NCI-H1436 treated with DMSO at 0.1 percent for 48 hours (cell line): ENCODE results near the gene KCNJ10.
A peak's percentile ranks its signal among the peaks of the same experiment; 100 is the strongest.

Source experiments
- DNase-seq: peaks from one replicate; lab custom pipeline; 2025; lab: John Stamatoyannopoulos, UW

Gene KCNJ10

DNA sequence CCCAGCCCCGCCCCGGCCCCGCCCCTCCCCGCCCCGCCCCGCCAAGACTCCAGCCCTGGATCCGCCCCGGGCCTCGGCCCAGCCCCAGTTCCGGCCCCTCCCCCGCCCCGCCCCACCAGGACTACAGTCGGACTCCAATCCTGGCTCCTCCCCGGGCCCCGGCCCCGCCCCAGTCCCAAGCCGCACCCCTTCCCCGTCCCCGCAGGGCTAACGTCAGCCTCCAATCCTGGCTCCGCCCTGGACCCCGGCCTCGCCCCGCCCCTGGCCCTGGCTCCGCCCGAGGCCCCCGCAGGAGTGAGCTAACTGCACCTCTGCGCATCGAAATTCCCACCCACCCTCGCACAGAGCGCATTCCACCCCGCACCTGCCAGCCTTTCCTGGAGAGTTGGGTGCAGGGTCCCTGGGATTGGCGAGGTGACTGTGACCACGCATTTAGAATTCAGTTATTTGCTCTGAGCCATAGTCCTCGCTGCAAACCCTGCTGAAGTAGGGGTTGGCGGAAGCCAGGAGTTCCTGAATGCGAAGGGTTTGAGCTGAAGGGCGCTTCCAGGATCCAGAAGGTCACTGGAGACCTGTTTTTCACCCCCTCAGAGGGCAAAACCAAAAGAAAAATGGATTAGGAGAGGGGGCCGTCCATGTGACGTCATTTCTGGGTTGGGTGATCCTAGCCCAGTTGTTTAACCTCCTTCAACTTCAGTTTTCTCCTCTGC is 29.0 kb upstream of the KCNJ10 start:
- peak; percentile 66 for DNase-seq

DNA sequence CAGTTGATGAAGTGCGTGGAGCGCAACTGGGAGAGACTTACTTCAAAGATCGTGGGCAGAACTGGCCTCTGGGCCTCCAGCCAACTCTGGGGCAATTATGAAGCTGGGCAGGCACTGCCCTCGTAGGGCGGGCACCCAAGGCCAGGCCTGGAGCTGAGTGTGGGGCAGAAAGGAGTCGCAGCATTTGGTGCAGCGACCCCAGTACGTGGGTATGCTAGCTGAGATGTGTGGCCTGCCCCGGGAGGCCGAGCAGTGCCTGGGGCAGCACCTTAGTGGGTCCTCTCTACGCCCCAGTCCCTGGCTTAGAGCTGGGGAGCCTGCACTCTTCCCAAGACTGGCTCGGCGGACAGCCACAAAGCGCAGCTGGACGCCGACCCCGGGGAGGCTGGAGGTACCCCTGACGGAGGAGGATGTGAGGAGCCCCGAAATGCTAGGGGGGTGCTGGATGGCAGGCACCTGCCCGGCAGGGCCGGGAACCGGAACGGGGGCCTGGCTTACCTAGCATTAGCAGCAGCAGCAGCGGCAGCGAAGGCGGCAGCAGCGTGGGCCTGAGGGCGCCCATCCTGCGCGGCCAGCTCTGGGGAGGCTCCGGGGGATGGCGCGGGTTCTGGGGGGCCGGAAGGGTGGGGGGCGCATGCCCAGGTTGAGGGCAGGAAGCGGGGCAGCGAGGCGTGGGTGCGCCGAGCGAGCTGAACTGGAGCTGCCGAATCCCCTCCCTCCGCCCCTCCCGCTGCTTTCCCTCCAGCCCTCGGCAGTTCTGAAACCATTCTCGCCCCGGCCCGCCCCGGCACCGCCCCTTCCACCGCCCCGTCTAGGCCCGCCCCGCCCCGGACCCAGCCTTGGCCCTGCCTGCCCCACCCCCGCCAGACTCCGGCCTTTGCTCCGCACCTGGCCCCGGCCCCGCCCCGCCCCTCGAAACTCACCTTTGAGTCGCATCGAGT is 28.2 kb upstream of the KCNJ10 start, which contains the start of gene IGSF8:
Gene IGSF8 (minus strand): TSS at position 709 of the 941 bp plus-strand sequence. CDS start 147 bp downstream, at position 562.
- DNase-seq: no peak

DNA sequence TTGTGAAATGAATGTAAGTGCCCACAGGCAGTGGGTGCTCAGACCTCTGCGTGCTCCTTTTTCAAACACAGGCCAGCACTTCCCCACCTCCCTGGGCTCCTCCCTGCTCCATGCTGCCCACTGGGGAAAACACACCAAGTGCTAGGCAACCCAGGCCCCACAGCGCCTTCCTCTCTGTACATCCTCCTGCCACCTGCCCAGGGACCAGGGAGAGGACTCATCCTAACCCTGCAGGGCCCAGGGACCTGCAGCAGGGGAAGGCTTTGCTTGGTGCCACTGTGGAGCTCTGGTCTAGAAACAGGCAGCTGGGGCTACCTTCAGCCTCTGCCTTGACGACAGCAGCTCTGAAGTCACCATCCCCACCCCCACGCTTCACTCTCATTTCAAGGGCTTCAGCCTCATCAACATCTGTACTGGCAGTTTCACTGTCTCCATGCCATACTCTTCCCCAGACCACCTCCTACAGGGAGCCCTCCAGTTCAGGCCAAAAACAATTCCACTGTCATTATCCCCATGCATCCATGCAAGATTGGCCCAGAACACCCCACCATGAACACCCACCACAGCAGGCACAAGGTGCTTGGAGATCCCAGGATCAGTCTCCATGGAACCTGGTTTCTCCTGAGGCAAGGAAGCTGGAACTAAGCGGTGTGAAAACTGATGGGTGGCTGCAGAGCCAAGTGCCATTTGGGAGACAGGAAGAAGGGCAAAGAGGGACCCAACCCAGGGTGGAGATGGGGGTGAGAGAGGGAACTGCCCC is 27.4 kb upstream of the KCNJ10 start:
- DNase-seq: no peak

DNA sequence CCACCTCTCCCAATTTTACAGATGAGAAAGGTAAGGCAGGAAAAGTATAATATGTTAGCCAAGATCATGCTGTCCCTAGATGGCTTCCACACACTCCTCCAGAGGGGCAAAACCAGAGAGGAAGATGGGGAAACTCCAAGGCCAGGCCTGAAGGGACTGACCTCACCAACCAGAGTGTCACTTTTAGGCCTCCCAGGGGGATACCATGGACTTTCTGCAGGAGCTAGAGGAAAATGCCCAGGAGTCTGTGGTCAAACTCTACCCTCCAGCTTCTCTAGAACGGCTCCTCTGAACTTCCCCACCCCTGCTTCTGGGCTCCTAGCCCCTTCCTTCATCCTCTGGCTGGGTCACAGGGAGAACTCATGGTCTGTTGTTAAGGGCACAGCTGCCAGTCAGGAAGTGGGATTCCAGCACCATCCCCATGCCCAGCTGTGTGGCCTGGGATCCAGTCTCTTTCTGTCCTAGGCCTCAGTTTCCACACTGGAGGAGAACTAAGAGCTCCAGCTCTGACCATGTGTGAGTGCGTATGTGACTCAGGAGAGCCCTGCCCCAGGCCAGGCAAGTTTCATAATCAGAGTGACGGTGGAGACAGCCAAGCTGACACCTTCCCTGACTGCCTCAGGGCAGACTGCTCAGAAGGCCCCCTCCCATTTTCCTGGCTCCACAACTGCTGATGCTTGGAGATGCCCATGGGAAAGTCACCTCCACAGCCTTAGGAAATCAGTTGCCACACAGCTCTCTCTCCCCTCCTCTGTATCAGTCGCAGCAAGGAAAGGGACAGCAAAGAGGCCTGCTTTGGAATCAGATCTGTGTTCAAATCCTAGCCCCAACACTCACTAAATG is 26.5 kb upstream of the KCNJ10 start:
- no peak for DNase-seq

DNA sequence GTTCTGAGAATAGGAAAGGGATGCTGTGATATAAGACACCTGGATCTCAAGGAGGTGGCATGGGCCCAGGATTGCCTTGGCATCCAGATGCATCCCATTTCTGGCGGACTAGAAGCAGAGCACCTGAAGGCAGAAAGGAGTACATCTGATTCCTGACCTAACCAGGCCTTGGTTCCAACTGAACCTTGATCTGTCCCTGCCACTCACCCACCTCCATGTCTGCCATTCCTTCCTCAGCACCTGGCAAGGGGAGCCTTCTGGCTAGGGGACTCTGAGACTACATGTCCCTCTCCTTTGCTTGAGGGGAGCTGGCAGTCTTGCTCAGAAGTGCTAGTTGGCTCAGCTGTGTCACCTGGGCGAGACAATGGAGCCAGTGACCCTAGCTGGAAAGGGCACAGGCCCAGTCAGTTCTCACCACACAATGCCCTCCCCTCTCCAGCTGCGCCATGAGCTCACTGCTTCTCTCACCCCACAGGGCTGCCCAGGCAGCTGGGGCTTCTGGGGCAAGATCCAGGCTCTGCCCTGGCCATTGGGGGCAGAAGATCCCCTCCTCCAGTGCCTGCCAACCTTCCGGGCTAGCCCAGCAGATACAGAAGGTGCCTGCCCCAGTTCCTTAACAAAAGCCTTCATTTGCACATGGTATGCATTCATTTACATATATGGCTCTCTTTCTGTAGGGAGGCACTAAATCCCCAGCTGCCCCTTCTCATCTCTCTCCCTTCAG is 25.6 kb upstream of the KCNJ10 start:
- DNase-seq: no peak

DNA sequence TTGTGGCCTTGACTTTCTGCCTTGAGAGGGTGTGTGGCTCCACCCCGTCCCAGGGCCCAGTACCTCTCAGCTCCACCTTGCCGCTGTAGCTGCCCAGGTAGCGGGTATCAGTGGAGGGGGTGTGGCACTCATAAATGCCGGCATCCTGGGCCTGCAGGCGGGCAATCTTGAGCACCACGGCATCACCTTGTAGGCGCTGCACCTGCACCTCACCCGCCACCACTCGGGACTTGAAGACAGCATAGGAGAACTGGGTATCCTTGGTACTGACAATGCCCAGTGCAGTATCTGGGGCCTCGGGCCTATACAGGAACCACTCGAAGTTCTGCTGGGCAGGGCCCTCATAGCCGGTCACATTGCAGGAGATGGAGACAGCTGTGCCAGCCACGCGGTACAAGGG is 24.8 kb upstream of the KCNJ10 start:
- no peak for DNase-seq

DNA sequence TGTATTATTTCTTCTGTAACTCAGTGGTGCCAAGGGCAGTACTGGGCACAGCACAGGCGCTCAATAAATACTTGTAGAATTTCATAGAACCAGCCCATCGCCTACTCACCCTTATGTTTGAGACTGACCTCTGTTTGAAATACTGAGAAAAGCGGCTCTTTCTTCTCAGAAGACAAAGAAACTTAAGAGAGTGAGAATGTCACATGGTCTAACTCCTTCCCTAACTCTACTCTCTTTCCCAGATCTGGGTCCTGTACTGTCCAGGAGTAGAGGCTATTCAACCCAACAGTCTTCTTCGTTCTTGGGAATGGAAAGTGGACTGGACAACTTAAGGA is 24.3 kb upstream of the KCNJ10 start:
- DNase-seq: no peak

DNA sequence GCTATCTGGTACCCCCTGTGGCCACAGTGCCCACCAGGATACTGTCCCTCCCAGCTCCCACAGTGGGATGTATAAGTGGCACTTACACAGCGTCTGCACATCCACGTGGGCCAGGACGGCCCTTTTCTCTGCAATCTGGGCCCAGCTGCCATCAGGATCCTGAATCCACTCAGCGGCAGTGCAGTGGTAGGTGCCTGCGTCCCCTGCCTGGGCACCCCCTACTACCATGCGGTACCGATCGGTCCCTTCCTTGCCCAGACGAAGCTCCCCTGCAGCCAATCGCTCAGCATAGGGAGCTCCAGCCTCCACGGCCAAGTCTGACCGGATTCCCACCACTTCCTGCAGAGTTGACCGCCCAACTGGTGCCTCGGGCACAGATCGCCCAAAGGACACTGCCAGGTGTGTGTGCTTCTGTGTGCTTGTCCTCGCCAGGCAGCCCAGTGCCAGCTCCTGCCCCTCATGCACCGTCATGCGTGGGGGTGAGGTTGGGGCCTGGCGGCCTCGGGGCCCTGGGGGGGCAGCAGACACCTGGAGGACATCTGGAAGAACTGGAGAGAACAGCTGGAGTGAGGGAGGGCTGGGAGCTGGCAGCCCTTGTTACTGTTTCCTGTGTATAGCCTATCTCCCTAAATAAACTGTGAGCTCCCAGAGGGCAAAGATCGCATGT is 23.8 kb upstream of the KCNJ10 start:
- DNase-seq: no peak

DNA sequence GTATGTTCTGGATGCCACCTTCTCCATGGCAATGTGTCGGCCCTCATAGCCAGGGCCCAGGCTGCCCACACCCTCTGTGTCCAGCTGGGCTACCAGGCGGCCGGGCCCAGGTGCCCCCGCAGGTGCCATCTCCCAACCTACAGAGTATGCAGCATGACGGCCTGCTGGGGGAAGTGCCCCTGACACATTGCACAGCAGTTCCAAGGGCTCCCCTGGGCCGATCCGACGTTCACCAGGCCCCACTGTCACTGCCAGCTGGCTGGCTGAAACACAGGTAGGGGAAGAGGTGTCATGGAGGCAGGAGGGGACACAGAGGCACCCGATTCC is 23.1 kb upstream of the KCNJ10 start:
- no peak for DNase-seq

DNA sequence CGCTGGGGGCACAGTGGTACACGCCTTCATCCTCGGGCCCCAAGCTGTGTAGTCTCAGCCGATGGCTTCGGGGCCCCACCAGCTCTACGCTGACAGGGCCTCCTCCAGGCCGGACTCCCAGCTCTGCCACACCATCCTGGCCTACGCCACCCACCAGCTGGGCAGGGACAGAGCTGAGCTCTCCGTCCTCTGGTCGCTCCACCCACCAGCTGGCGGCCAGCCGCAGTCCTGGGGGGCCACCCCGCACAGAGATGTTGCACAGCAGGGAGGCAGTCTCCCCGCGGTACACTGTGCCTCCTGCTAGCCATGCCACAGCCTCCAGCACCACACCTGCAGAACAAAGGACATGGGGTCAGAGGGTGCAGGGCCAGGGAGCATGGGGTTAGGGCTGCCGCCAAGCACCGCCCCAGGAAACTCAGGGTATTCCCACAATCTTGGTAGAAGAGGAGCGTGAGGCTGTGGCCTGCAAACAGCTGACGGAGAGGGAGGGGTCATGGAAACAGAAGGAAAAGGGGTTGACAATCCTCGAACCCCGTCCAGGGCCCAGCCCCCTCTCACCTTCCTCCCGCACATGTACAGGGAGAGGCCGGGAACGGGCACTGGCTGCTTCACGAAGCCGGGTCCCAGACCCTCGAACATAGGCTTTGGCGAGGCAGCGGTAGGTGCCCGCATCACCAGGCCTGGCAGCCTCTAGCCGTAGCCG is 22.6 kb upstream of the KCNJ10 start:
- no peak for DNase-seq

DNA sequence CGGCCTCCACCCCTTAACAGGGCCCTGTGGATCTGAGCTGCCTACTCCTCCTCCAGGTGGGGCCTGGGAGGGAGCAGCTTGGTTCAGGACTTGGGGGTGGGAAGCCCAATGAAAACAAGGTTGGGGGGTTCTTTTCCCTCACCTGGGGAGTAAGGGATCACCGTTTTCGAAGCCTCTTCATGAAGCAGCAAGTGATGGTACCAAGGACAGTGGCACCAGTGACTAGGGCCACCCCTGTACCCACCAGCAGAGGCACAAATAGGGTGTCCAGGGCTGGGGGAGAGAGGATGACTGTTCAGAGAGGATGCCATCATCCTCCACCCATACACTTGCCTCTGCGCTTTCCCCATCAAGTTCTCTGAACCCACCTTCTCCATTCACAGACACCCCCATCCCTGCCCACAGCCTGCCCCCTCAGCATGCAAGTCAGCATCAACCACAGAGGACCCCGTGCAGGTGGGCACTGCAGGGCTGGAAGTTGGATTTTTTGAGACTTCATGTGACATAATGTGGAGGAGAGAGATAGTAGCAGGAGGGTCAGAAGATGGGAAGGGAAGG is 21.8 kb upstream of the KCNJ10 start:
- no peak for DNase-seq

DNA sequence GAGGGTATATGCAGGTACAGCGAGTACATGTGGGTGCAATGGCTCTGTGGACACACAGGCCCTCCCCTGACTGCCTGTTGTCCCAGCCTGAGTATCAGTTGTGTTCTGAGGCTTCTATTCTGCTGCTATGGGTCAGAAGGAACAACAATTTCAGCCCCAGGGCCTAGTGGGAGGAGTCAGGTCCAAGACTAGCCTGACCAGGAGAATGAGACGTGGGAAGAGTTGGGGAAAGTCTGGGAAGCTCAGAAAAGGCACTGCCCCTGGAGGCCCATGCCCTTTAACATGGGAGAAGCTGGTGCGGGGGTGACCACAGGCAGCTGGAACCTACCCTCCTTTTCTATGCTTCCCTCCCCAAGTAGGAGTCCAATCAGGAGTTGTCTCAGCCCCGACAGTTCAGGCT is 20.8 kb upstream of the KCNJ10 start:
- no peak for DNase-seq

DNA sequence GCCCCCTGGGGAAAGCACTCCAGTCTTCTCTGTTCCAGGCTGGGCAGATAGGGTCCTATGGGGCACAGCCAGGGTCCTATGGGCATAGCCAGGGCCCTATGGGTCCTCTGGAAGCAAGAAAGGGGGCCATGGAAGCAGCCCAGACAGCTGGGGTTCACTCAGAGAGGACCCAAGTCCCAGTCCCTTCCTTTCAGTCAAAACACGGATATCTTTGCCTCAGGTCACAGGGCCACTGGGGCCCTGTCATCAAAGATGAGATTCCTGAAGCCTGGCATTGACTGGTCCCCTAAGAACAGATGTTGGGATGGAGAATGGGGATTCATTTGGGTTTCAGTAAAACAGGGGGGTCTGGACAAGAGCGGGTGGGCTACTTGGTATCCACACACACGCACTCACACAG is 19.9 kb upstream of the KCNJ10 start:
- DNase-seq: no peak

DNA sequence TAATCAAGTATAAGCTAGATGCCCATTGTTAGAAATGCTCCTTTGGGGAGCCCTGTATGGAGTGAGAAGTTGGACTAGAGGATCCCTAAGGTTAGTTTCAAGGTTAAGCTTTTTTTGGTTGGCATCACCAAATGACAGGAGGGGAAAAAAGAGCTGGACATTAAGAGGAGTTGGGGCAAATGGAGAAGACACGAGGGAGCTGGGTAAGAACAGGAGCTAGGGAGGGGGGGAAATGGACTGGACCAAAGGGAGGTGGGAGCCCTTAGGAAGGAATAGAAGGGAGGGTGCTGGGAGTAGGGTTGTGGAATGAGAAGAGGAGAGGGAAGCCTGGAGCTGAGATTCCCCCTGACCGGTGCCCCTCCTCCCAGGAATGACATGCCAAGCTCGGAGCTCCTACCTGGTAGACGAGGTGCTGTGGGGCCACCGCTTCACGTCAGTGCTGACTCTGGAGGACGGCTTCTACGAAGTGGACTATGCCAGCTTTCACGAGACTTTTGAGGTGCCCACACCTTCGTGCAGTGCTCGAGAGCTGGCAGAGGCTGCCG is 17.2 kb upstream of the KCNJ10 start:
- no peak for DNase-seq

DNA sequence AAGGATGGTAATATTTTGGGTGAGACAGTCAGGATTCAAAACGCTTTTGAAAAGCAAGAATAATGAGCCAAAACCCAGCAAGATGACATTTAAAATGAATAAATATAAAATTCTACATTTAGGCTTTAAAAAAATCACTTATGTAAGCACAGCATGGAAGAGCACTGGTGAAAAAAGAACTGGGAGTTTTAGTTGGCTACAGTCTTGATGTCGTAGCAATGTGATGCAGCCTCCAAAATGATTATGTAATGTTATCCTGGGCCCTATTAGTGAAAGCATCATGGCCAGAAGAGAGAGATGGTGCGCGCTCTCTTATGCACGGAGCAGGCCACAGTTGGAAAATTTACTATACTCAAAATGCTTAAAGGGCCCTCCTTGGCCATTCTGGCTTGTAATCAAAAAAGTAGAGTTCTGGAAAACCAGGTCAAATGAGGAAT is 16.5 kb upstream of the KCNJ10 start:
- no peak for DNase-seq

DNA sequence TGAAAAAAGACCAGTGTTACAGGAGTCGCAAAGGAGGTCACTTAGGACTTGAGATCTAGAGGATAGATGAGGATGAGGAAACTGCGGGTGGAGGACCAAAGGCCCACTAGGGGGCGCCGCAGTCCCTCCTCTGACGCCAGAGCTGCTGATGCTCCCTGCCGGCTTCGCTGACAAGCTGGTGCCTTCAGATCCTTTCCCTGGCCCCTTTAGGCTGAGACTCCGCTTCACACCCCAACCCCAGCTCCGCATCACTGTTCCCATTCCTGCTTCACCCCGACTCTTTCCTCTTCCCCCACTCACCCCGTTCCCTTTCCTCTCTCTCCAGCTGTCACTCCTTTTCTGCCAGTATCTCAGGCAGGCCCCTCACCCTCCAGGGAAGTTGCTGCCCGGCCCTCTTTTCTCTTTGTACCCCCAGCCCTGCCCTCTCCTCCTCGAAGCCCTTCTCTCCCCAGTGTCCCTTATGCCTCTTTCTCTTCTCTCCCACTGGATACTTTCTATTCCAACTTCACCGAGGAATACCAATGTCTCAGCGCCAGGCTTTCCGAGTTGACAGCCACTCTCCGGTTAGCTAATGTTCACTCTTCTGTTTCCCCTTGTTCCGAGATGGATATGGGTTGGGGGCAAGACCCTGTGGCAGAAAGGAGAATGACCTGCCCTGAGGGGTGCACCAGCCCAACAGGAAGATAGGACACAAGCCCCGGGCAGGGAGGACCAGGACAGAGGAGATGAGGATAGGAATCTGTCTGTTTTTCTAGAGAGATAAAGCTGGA is 15.9 kb upstream of the KCNJ10 start:
- no peak for DNase-seq

DNA sequence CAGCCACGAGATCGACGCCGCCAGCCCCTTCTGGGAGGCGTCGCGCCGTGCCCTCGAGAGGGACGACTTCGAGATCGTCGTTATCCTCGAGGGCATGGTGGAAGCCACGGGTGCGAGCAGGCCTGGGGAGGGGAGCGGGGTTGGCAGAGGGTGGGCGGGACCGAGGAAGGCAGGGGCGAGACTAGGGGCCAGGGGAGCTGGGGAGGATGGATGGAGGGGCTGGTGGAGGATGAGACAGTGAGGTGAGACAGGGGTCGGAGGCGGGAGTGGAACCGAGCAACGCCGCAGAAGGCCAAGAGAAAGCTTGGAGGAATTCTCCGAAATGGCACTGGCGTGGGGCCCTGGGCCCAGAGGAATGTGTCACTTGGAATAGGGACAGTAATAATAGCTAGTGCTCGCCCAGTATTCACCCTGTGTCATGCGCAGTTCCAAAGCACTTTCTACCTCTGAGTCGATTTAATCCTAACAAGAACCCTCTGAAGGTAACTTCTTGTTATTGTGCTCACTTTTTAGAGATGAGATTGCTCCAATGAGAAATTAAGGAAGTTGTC is 14.9 kb upstream of the KCNJ10 start:
- DNase-seq: no peak
